ENCODE results near the gene PRDM16.

Gene PRDM16

DNA sequence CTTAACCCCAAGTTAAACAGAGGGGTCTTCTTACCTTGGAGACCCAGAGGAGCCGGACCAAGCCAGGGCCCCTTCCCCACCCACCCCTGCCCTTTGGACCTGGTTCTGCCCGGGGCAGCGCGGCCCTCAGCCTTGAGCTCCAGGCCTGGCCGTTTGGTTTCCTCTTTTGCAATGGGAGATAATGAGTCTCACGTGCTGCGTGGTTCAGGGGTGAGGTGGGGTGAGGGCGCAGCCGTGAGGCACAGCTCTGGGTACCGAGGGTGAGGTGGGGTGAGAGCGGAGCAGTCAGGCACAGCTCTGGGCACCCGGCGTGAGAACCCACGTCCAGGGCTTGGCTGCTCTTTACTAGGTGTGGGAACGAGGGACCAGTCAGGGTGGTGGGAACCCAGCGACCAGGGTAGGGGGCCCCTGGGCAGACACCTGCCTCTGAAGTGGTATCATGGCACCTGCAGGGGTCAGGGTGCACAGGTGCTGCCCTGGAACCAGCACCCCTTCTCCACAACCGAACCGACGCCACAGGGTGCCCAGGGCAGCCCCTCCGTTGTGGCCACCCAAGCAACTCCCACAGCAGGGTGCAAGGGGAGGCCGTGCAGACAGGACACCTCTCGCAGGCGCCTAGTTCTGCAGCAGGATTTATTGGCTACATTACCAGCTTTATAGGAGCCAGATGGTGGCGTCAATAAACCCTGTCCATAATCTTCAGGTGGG is 182.2 kb downstream of the PRDM16 start:
- TF ChIP-seq, protein P1, sequence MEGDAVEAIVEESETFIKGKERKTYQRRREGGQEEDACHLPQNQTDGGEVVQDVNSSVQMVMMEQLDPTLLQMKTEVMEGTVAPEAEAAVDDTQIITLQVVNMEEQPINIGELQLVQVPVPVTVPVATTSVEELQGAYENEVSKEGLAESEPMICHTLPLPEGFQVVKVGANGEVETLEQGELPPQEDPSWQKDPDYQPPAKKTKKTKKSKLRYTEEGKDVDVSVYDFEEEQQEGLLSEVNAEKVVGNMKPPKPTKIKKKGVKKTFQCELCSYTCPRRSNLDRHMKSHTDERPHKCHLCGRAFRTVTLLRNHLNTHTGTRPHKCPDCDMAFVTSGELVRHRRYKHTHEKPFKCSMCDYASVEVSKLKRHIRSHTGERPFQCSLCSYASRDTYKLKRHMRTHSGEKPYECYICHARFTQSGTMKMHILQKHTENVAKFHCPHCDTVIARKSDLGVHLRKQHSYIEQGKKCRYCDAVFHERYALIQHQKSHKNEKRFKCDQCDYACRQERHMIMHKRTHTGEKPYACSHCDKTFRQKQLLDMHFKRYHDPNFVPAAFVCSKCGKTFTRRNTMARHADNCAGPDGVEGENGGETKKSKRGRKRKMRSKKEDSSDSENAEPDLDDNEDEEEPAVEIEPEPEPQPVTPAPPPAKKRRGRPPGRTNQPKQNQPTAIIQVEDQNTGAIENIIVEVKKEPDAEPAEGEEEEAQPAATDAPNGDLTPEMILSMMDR (IDR thresholded peaks at IDR 0.05; ENCODE audit: borderline replicate concordance, control extremely low read depth, extremely low read depth, insufficient read depth, missing control alignments): no peak
- no peak for DNase-seq (ENCODE audit: low spot score)
- in situ Hi-C loops (cut with MboI; ENCODE audit: low sequenced_read_pairs, unreplicated experiment): no loop called here

DNA sequence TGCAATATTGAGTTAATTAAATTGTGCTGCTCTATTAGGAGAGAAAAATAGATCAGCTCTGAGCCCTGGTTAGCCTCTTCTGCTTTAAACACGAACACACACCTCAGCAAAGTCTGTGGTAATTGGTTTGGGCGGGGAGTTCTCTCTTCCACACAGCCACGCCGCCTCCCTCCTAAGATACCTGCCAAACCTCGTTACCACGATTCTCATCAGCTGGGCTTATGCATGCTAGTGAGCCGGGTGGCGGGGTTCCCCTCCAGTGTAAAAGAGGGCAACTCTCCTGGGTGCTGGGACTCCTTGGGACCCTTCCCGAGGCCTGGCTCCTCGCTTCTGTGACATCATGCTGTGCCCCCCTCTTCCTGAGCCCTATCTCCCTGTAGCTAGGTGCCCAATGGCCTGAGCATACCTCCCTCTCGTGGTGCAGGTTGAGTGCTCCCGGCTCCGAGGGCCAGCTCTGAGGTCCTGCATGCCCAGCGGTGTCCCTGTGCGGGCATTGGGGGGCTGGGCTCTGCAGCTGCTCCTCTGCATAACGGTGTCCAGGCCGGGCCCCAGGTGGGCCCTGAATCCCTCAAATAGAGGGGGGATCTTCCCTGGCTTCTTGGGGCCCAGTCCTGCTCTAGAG is 182.9 kb downstream of the PRDM16 start:
- in situ Hi-C loops (cut with MboI; ENCODE audit: low sequenced_read_pairs, unreplicated experiment): no loop called here
- TF ChIP-seq, protein P1 (IDR thresholded peaks at IDR 0.05; ENCODE audit: borderline replicate concordance, control extremely low read depth, extremely low read depth, insufficient read depth, missing control alignments): no peak
- DNase-seq (ENCODE audit: low spot score): no peak

DNA sequence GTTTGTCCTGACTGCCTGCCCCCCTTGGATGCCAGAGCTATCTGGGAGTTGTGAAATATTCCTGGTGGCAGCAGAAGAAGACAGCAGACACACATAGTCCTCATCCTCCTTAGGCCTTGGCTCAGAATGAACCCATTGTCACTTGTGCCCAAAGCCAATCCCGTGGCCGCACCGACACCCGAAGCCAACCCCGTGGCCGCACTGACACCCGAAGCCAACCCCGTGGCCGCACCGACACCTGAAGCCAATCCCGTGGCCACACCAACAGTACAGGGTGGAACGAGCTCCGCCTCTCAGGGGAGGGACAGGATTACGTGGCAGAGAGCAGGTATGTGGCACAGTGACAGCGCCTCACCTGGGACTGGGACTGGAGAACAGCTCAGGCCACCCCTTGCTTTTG is 186.7 kb downstream of the PRDM16 start:
- in situ Hi-C loops (cut with MboI; ENCODE audit: low sequenced_read_pairs, unreplicated experiment): no loop called here
- DNase-seq (ENCODE audit: low spot score): no peak
- TF ChIP-seq, protein P1 (IDR thresholded peaks at IDR 0.05; ENCODE audit: borderline replicate concordance, control extremely low read depth, extremely low read depth, insufficient read depth, missing control alignments): no peak

GRCh38 chr1:3257788-3258187 is 188.8 kb downstream of the PRDM16 start:
- no peak for DNase-seq (ENCODE audit: low spot score)
- in situ Hi-C loops (cut with MboI; ENCODE audit: low sequenced_read_pairs, unreplicated experiment): no loop called here
- TF ChIP-seq, protein P1 (IDR thresholded peaks at IDR 0.05; ENCODE audit: borderline replicate concordance, control extremely low read depth, extremely low read depth, insufficient read depth, missing control alignments): no peak

- in situ Hi-C loops (cut with MboI; ENCODE audit: low sequenced_read_pairs, unreplicated experiment): no loop called here
Measured at GRCh38 chr1:3258386-3259003, 189.5 kb downstream of the PRDM16 start.

GRCh38 chr1:3259020-3259419 is 190.0 kb downstream of the PRDM16 start:
- TF ChIP-seq, protein P1 (IDR thresholded peaks at IDR 0.05; ENCODE audit: borderline replicate concordance, control extremely low read depth, extremely low read depth, insufficient read depth, missing control alignments): no peak
- in situ Hi-C loops (cut with MboI; ENCODE audit: low sequenced_read_pairs, unreplicated experiment): no loop called here
- DNase-seq (ENCODE audit: low spot score): no peak

More at GRCh38 chr1:3258386-3259003, 189.5 kb downstream of the PRDM16 start:
- TF ChIP-seq, protein P1 (IDR thresholded peaks at IDR 0.05; ENCODE audit: borderline replicate concordance, control extremely low read depth, extremely low read depth, insufficient read depth, missing control alignments): no peak
- no peak for DNase-seq (ENCODE audit: low spot score)
